Ovary (tissue), 9 donors: ENCODE results near the gene FGFBP3. TPM values are rescaled to one million over a fixed set of nuclear protein-coding genes. Genes with fewer than 3 reads are reported as not detected.

Source experiments
- DNase-seq, 5 donors: peaks; one replicate each; pipeline ENCODE4 v3.0.0-alpha.2; 2019 to 2020
- H3K27ac ChIP-seq, 2 donors: fragments of 200-600 bp; one replicate each; pipeline versions ENCODE4 v1.5.1 to v1.8.0; 2019 to 2022
- H3K27me3 ChIP-seq: fragments of 200-600 bp; one replicate; pipeline ENCODE4 v1.8.0; 2022
- H3K36me3 ChIP-seq: fragments of 200-600 bp; sonication (generic); one replicate; pipeline ENCODE4 v1.5.1; 2019
- H3K4me1 ChIP-seq: one replicate; pipeline ENCODE4 v1.8.1; 2013; ENCODE audit warnings: mild to moderate bottlenecking, moderate library complexity; ENCODE audit not compliant: insufficient read depth
- H3K4me3 ChIP-seq: fragments of 200-600 bp; sonication (generic); one replicate; pipeline ENCODE4 v1.5.1; 2017
- H3K9me3 ChIP-seq, 2 donors: fragments of 200-600 bp in 1 of 2; sonication (generic) in 1 of 2; one replicate each; pipeline versions ENCODE4 v1.5.1 to v1.8.1; 2013 to 2019; ENCODE audit warnings: mild to moderate bottlenecking in 1 of 2, moderate library complexity in 1 of 2
- CTCF ChIP-seq, 3 donors: fragments of 450-650 bp in 2 of 3; fragments of 200-600 bp in 1 of 3; IDR thresholded peaks; one replicate each; pipeline versions ENCODE4 v1.5.1 to v1.8.0; 2016 to 2022; ENCODE audit warnings: antibody characterized with exemption in 3 of 3, mild to moderate bottlenecking in 1 of 3
- EP300 ChIP-seq: sonication (generic); formaldehyde crosslinking; IDR thresholded peaks from one replicate; pipeline ENCODE4 v1.6.1; 2017; ENCODE audit warnings: antibody characterized with exemption
- POLR2A ChIP-seq: fragments of 450-650 bp; IDR thresholded peaks from one replicate; pipeline ENCODE4 v1.6.1; 2017; ENCODE audit warnings: antibody characterized with exemption, mild to moderate bottlenecking, moderate library complexity
- WGBS, 3 donors: extraction: QIAGEN DNeasy Blood & Tissue Kit in 1 of 3; methylation state at CpG; one replicate each; pipeline versions ENCODE4 v1.1.5 to v1.1.7; 2013 to 2017; 5-methylcytosine and 5-hydroxymethylcytosine counted together
- intact Hi-C, 4 donors: fragments of 100-400 bp; cut with DNase I; formaldehyde crosslinking; loops; one replicate each; pipeline versions ENCODE4 v1.11.0 to v1.15.1; 2022 to 2023
- polyA plus RNA-seq, 2 donors: library from polyadenylated mRNA; stranded (reverse); fragments of 200-250 nt in 1 of 2; fragments of 350-450 nt in 1 of 2; fragmentation: Illumina TruSeq in 1 of 2; extraction: RNeasy Lipid Tissue Mini Kit (QIAGEN cat#74804) in 1 of 2; gene quantifications; one replicate each; pipeline ENCODE4 v1.2.3, GENCODE V29; 2013 to 2014
- total RNA-seq, 7 donors: library from RNA; depleted of rRNA in 2 of 7; stranded (reverse); fragments of >200 nt in 2 of 7; fragmentation: NEBNext Ultra II Directional in 3 of 7; extraction: Animal tissue kit (Norgen Biotek cat#: 25700) in 3 of 7; gene quantifications; one replicate each; pipeline versions ENCODE4 v1.1.0 to v1.2.4, GENCODE V29; 2016 to 2023
- donor health status: DM: no; HTN: no; CAD: no; lungs with moderate emphysema.
- donor health status: DM: no; HTN: no; CAD: no.
- donor health status: Bipolar disorder and iron deficiency.
- donor health status: DM: yes; HTN: yes; CAD: no.
- donor health status: DM: no; HTN: no; CAD: no.
- donor health status: DM: yes; HTN: yes; CAD: no.

Gene FGFBP3
- total and polyA plus RNA-seq, 9 donors, result 0.83 to 1.9 (median 1.4) TPM

- 0 to 1% (median 0%) methylated on average over 58 to 59 of the region's 59 CpGs for WGBS, 3 donors
- TF ChIP-seq EP300 (no peak), CTCF (IDR thresholded peaks at IDR 0.05) (no peak), POLR2A (no peak)
- DNase-seq, result peak; percentile 47 to 70 (median 68)
- Histone ChIP-seq H3K4me1 (no peaks in the 10 kb centered on the region), H3K9me3 (no peaks in the 10 kb centered on the region), H3K36me3 (no peaks in the 10 kb centered on the region), H3K27me3 (no peaks in the 10 kb centered on the region), H3K27ac (peak overlapping the region; percentile 47 to 65), H3K4me3 (peak overlapping the region; percentile 45)
- intact Hi-C loops, result no loop called here
These were observed 21.8 kb downstream of the FGFBP3 start for GRCh38 chr10:91887272-91888076.

- intact Hi-C loops, result no loop called here
These were observed 22.4 kb downstream of the FGFBP3 start for GRCh38 chr10:91886954-91887271.

GRCh38 chr10:91885362-91886079 is 23.8 kb downstream of the FGFBP3 start:
- no peak overlapping the region for H3K27ac ChIP-seq
- H3K9me3 ChIP-seq, result no peaks in the 10 kb centered on the region
- no peaks in the 10 kb centered on the region for H3K4me1 ChIP-seq
- DNase-seq, result no peak
- intact Hi-C loops, result no loop called here
- H3K36me3 ChIP-seq, result no peaks in the 10 kb centered on the region
- H3K4me3 ChIP-seq, result no peak overlapping the region
- WGBS, 3 donors, result 90 to 93% (median 92%) methylated on average over 9 of the region's 9 CpGs
- no peak for TF ChIP-seq EP300
- no peak for TF ChIP-seq CTCF (IDR thresholded peaks at IDR 0.05)
- TF ChIP-seq POLR2A, result no peak
- no peaks in the 10 kb centered on the region for H3K27me3 ChIP-seq

More at GRCh38 chr10:91886954-91887271, 22.4 kb downstream of the FGFBP3 start:
- H3K27me3 ChIP-seq, result no peaks in the 10 kb centered on the region
- 14 to 16% (median 15%) methylated on average over 6 of the region's 6 CpGs for WGBS, 3 donors
- H3K4me1 ChIP-seq, result no peaks in the 10 kb centered on the region
- H3K36me3 ChIP-seq, result no peaks in the 10 kb centered on the region
- H3K4me3 ChIP-seq, result peak overlapping the region; percentile 45
- H3K27ac ChIP-seq, result peak overlapping the region; percentile 47 to 65
- H3K9me3 ChIP-seq, result no peaks in the 10 kb centered on the region
- DNase-seq, result no peak
- TF ChIP-seq CTCF (IDR thresholded peaks at IDR 0.05) (no peak), EP300 (no peak), POLR2A (no peak)

GRCh38 chr10:91884536-91884935 is 24.8 kb downstream of the FGFBP3 start:
- Histone ChIP-seq H3K9me3 (no peaks in the 10 kb centered on the region), H3K4me3 (no peak overlapping the region), H3K4me1 (no peaks in the 10 kb centered on the region), H3K36me3 (no peaks in the 10 kb centered on the region), H3K27me3 (no peaks in the 10 kb centered on the region), H3K27ac (peak overlapping the region in 1 of 2 donors; percentile 52)
- no peak for DNase-seq
- intact Hi-C loops, result no loop called here
- TF ChIP-seq CTCF (IDR thresholded peaks at IDR 0.05), result no peak
- no peak for TF ChIP-seq EP300
- TF ChIP-seq POLR2A, result no peak
- WGBS, 3 donors, result 5 to 9% (median 6%) methylated on average over 1 of the region's 1 CpG
